ENCODE data around the gene SLC30A7. TPM values are rescaled to one million over a fixed set of nuclear protein-coding genes. Genes with fewer than 3 reads are reported as not detected.
"Not testable (repeated sequence)": the region's sequence is repeated elsewhere in the genome, so short reads cannot be mapped to it uniquely, and the experiment has no call there.

Gene SLC30A7
- total RNA-seq, 1 donor from 2014 or later, result 35.1 TPM

- Histone ChIP-seq H3K27ac (no peak overlapping the region), H3K27me3 (no peaks in the 10 kb centered on the region), H3K9me3 (no peaks in the 10 kb centered on the region), H3K36me3 (no peaks in the 10 kb centered on the region), H3K4me3 (no peak overlapping the region), H3K4me1 (no peaks in the 10 kb centered on the region)
- no peak for DNase-seq
- intact Hi-C loops (cut with DNase I), result no loop called here
- ATAC-seq, result no peak
- no peak for TF ChIP-seq CTCF (IDR thresholded peaks at IDR 0.05)
Measured at GRCh38 chr1:100879422-100879821, 16.5 kb upstream of the SLC30A7 start.

GRCh38 chr1:100881687-100882086, 14.2 kb upstream of the SLC30A7 start:
- ATAC-seq, result no peak

GRCh38 chr1:100882698-100883097, 13.2 kb upstream of the SLC30A7 start:
- no peaks in the 10 kb centered on the region for H3K4me1 ChIP-seq
- TF ChIP-seq CTCF (IDR thresholded peaks at IDR 0.05), result no peak
- DNase-seq (no peak), ATAC-seq (peak; percentile 83)
- no peaks in the 10 kb centered on the region for H3K36me3 ChIP-seq
- intact Hi-C loops (cut with DNase I), result no loop called here
- no peak overlapping the region for H3K27ac ChIP-seq
- no peak overlapping the region for H3K4me3 ChIP-seq
- H3K9me3 ChIP-seq, result no peaks in the 10 kb centered on the region
- no peaks in the 10 kb centered on the region for H3K27me3 ChIP-seq

More at GRCh38 chr1:100881687-100882086, 14.2 kb upstream of the SLC30A7 start:
- Histone ChIP-seq H3K27ac (no peak overlapping the region), H3K4me1 (no peaks in the 10 kb centered on the region), H3K4me3 (no peak overlapping the region), H3K36me3 (no peaks in the 10 kb centered on the region), H3K9me3 (no peaks in the 10 kb centered on the region), H3K27me3 (no peaks in the 10 kb centered on the region)
- no peak for TF ChIP-seq CTCF (IDR thresholded peaks at IDR 0.05)
- intact Hi-C loops (cut with DNase I), result no loop called here
- DNase-seq, result no peak

GRCh38 chr1:100883963-100884362, 11.9 kb upstream of the SLC30A7 start:
- Histone ChIP-seq H3K4me1 (no peaks in the 10 kb centered on the region), H3K9me3 (peaks cover under 1% of the 10 kb centered on the region), H3K4me3 (no peak overlapping the region), H3K27me3 (no peaks in the 10 kb centered on the region), H3K27ac (no peak overlapping the region), H3K36me3 (no peaks in the 10 kb centered on the region)
- no peak for ATAC-seq
- no peak for DNase-seq
- no peak for TF ChIP-seq CTCF (IDR thresholded peaks at IDR 0.05)
- intact Hi-C loops (cut with DNase I), result no loop called here

GRCh38 chr1:100889007-100889406, 6.9 kb upstream of the SLC30A7 start:
- H3K4me3 ChIP-seq; H3K36me3 ChIP-seq; DNase-seq; H3K27me3 ChIP-seq; intact Hi-C loops (cut with DNase I); H3K27ac ChIP-seq; H3K4me1 ChIP-seq; ATAC-seq: not testable (repeated sequence)
- H3K9me3 ChIP-seq, result peaks cover 15% of the 10 kb centered on the region

GRCh38 chr1:100889869-100890482, 5.9 kb upstream of the SLC30A7 start:
- H3K27me3 ChIP-seq; H3K4me3 ChIP-seq; intact Hi-C loops (cut with DNase I); H3K27ac ChIP-seq; ATAC-seq; DNase-seq; H3K36me3 ChIP-seq; H3K4me1 ChIP-seq: not testable (repeated sequence)
- peaks cover 15% of the 10 kb centered on the region for H3K9me3 ChIP-seq

- no peak for ATAC-seq
- intact Hi-C loops (cut with DNase I), result no loop called here
- TF ChIP-seq CTCF (IDR thresholded peaks at IDR 0.05), result no peak
Measured at GRCh38 chr1:100891380-100891779, 4.5 kb upstream of the SLC30A7 start.

More at GRCh38 chr1:100891380-100891779, 4.5 kb upstream of the SLC30A7 start:
- Histone ChIP-seq H3K4me3 (no peak overlapping the region), H3K4me1 (peaks cover 9% of the 10 kb centered on the region), H3K27ac (no peak overlapping the region), H3K27me3 (no peaks in the 10 kb centered on the region), H3K36me3 (no peaks in the 10 kb centered on the region), H3K9me3 (peaks cover 15% of the 10 kb centered on the region)
- DNase-seq, result no peak

Measured in upper lobe of right lung (tissue), 1 donor.